RWPE2 (cell line): Measurements from ENCODE around the gene SUPT3H.

Experiments used
- ATAC-seq: fragments of 200-7000 bp; cut with Tn5 transposase; 3 replicates; pipeline ENCODE4 v1.9.1; 2021; ENCODE audit warnings: low read depth
- DNase-seq: peaks from one replicate; pipeline ENCODE4 v3.0.0-alpha.2; 2020; ENCODE audit warnings: low spot score
- H3K27ac ChIP-seq: fragments of 450-650 bp; 2 replicates; pipeline ENCODE4 v1.5.1; 2017; ENCODE audit warnings: mild to moderate bottlenecking; ENCODE audit not compliant: poor library complexity, severe bottlenecking
- H3K27me3 ChIP-seq: fragments of 250-450 bp; sonication (Bioruptor Pico); 2 replicates; pipeline ENCODE4 v1.5.1; 2021; ENCODE audit warnings: mild to moderate bottlenecking, moderate library complexity; ENCODE audit not compliant: insufficient read depth, poor library complexity, severe bottlenecking
- H3K36me3 ChIP-seq: fragments of 250-450 bp; sonication (Bioruptor Pico); 2 replicates; pipeline ENCODE4 v1.5.1; 2020; ENCODE audit warnings: low read depth, mild to moderate bottlenecking, moderate library complexity
- H3K4me1 ChIP-seq: fragments of 250-450 bp; sonication (Bioruptor Pico); 2 replicates; pipeline ENCODE4 v1.5.1; 2021; ENCODE audit warnings: mild to moderate bottlenecking, moderate library complexity; ENCODE audit not compliant: insufficient read depth, poor library complexity, severe bottlenecking
- H3K4me3 ChIP-seq: fragments of 250-450 bp; sonication (Bioruptor Pico); 2 replicates; pipeline ENCODE4 v1.5.1; 2021; ENCODE audit warnings: mild to moderate bottlenecking, moderate library complexity; ENCODE audit not compliant: severe bottlenecking
- H3K9me3 ChIP-seq: fragments of 250-450 bp; sonication (Bioruptor Pico); 2 replicates; pipeline ENCODE4 v1.5.1; 2021; ENCODE audit warnings: mild to moderate bottlenecking, moderate library complexity; ENCODE audit not compliant: severe bottlenecking
- CTCF ChIP-seq: fragments of 450-650 bp; IDR thresholded peaks from one replicate; pipeline ENCODE4 v1.5.1; 2017; ENCODE audit warnings: mild to moderate bottlenecking, moderate library complexity; ENCODE audit not compliant: poor library complexity, severe bottlenecking

Gene SUPT3H

GRCh38 chr6:44849806-44850205 is 527.9 kb downstream of the SUPT3H start:
- Histone ChIP-seq H3K27me3 (no peaks in the 10 kb centered on the region), H3K4me1 (no peaks in the 10 kb centered on the region), H3K27ac (no peak overlapping the region), H3K9me3 (no peaks in the 10 kb centered on the region), H3K36me3 (no peaks in the 10 kb centered on the region), H3K4me3 (no peak overlapping the region)
- no peak for TF ChIP-seq CTCF
- ATAC-seq (no peak), DNase-seq (no peak)

GRCh38 chr6:44843734-44844133 is 534.0 kb downstream of the SUPT3H start:
- ATAC-seq, result no peak

GRCh38 chr6:44842616-44843015 is 535.1 kb downstream of the SUPT3H start:
- Histone ChIP-seq H3K27me3 (no peaks in the 10 kb centered on the region), H3K4me1 (no peaks in the 10 kb centered on the region), H3K27ac (no peak overlapping the region), H3K36me3 (no peaks in the 10 kb centered on the region), H3K9me3 (no peaks in the 10 kb centered on the region), H3K4me3 (no peak overlapping the region)
- DNase-seq (no peak), ATAC-seq (no peak)
- no peak for TF ChIP-seq CTCF

More at GRCh38 chr6:44843734-44844133, 534.0 kb downstream of the SUPT3H start:
- no peak for DNase-seq
- H3K9me3 ChIP-seq, result no peaks in the 10 kb centered on the region
- TF ChIP-seq CTCF, result no peak
- no peak overlapping the region for H3K4me3 ChIP-seq
- H3K27me3 ChIP-seq, result no peaks in the 10 kb centered on the region
- no peaks in the 10 kb centered on the region for H3K4me1 ChIP-seq
- no peaks in the 10 kb centered on the region for H3K36me3 ChIP-seq
- no peak overlapping the region for H3K27ac ChIP-seq

DNA sequence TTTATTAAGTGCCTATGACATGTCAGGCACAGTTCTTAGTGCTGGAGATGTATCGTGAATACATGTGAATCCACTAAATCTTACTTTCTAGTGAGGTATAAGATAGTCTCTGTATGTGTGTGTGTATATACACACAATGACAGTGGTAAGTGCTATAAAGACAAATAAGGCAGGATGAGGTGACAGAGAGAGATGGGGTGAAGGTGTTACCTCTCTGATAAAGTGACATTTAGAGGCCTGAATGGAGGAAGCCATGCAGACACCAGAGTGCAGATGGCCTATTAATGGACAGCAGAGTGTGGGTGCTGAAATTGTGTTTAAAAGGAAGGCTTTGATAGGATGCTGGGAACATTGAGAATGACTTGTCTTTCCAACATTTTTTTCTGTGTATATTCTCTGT is 535.9 kb downstream of the SUPT3H start:
- ATAC-seq, result no peak
- H3K27me3 ChIP-seq, result no peaks in the 10 kb centered on the region
- no peak overlapping the region for H3K4me3 ChIP-seq
- DNase-seq, result no peak
- no peaks in the 10 kb centered on the region for H3K4me1 ChIP-seq
- H3K27ac ChIP-seq, result no peak overlapping the region
- H3K9me3 ChIP-seq, result no peaks in the 10 kb centered on the region
- no peak for TF ChIP-seq CTCF
- no peaks in the 10 kb centered on the region for H3K36me3 ChIP-seq

DNA sequence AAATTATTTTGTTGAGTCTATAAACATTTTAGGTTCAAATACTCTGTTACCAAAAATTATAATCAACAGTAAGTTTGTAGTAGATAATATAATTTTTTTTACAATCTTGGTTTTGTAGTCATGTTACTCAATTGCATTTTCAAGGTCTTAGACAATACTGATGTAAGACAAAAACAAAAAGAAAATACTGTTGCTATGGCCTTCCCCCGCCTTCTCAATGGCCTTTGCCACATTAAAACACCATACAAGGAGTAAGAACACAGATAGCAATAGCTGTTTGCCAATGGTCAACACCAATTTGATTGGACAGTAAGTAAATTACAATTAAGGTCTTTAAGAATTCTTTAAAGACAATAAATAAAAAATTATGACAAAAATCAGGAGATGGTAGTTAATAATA is 540.0 kb downstream of the SUPT3H start:
- H3K9me3 ChIP-seq, result no peaks in the 10 kb centered on the region
- DNase-seq, result no peak
- no peaks in the 10 kb centered on the region for H3K36me3 ChIP-seq
- no peak overlapping the region for H3K4me3 ChIP-seq
- H3K27me3 ChIP-seq, result no peaks in the 10 kb centered on the region
- H3K4me1 ChIP-seq, result no peaks in the 10 kb centered on the region
- no peak for ATAC-seq
- no peak for TF ChIP-seq CTCF
- no peak overlapping the region for H3K27ac ChIP-seq
